Tibial nerve (tissue), 4 donors: Measurements from ENCODE around the gene ESPL1.

ENCODE experiments used
- EP300 ChIP-seq, 2 donors: sonication (generic); formaldehyde crosslinking; IDR thresholded peaks; one replicate each; pipeline ENCODE4 v1.6.1; 2017; ENCODE audit warnings: antibody characterized with exemption in 2 of 2, mild to moderate bottlenecking in 1 of 2
- POLR2A ChIP-seq, 2 donors: fragments of 450-650 bp; IDR thresholded peaks; one replicate each; pipeline ENCODE4 v1.6.1; 2017; ENCODE audit warnings: antibody characterized with exemption in 2 of 2, mild to moderate bottlenecking in 2 of 2, moderate library complexity in 2 of 2
- TF ChIP-seq, protein P1 (sequence below), 5 experiments: fragments of 200-600 bp in 3 of 5; fragments of 450-650 bp in 2 of 5; sonication (generic) in 3 of 5; IDR thresholded peaks; one replicate each; pipeline ENCODE4 v1.5.1; 2016 to 2019; ENCODE audit warnings: antibody characterized with exemption in 5 of 5, mild to moderate bottlenecking in 3 of 5, moderate library complexity in 2 of 5

DNA sequence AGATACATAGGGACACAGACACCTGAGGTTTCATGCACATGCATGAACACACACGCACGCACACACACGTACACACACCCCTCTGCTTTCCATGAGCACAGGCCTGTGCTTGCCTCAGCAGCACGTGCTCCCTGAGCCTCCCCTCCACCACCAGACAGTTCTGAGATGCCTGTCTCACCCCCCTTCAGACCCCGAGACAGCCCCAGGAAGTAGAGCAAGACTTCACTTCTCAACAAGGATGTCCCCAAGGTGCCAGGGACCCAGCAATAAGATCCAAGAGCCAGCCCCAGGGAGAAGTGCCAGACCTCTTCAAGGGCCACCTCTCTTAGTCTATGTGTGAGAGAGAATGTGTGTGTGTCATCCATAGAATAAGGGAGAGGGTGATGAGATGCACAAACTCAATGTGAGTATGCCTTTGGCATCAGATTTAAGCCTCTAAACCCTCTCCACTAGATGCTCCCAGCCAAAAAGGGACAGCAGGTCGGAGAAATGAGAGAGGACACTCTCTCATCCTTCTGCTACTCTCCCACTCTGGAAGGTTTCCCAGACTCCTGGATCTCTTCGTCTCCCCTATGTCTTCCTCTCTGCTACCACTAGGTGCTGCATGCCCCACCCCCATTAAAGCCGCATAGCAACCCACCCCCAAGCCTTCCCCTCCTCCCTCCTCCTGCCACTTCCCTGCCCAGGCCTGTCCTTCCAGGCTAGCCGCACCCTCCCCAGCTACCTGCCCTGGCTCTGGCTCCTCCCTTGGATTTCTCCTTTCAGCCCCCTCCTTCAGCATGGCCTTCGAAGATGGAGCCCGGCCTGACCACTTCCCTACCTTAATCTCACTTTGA, 43.8 kb upstream of the ESPL1 start:
- no peak for TF ChIP-seq EP300 (IDR thresholded peaks at IDR 0.05)
- TF ChIP-seq, protein P1, sequence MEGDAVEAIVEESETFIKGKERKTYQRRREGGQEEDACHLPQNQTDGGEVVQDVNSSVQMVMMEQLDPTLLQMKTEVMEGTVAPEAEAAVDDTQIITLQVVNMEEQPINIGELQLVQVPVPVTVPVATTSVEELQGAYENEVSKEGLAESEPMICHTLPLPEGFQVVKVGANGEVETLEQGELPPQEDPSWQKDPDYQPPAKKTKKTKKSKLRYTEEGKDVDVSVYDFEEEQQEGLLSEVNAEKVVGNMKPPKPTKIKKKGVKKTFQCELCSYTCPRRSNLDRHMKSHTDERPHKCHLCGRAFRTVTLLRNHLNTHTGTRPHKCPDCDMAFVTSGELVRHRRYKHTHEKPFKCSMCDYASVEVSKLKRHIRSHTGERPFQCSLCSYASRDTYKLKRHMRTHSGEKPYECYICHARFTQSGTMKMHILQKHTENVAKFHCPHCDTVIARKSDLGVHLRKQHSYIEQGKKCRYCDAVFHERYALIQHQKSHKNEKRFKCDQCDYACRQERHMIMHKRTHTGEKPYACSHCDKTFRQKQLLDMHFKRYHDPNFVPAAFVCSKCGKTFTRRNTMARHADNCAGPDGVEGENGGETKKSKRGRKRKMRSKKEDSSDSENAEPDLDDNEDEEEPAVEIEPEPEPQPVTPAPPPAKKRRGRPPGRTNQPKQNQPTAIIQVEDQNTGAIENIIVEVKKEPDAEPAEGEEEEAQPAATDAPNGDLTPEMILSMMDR (IDR thresholded peaks at IDR 0.05) = no peak
- TF ChIP-seq POLR2A (IDR thresholded peaks at IDR 0.05) = no peak
